Body of pancreas (tissue), 4 donors: ENCODE results near the gene APOA4. TPM values are rescaled to one million over a fixed set of nuclear protein-coding genes. Genes with fewer than 3 reads are reported as not detected.

Source experiments
- ATAC-seq: fragments of 150-250 bp; one replicate; pipeline ENCODE4 v1.9.1; 2016
- DNase-seq, 4 donors: peaks; one replicate each; pipeline ENCODE4 v3.0.0-alpha.2; 2019
- H3K27ac ChIP-seq, 4 donors: fragments of 200-600 bp; sonication (generic); 1 replicate in 3 of 4; 2 replicates in 1 of 4; pipeline versions ENCODE4 v1.5.1 to v1.6.1; 2016 to 2019; ENCODE audit warnings: mild to moderate bottlenecking in 1 of 4, mixed read lengths in 1 of 4, moderate library complexity in 1 of 4
- H3K27me3 ChIP-seq, 2 donors: fragments of 200-600 bp; sonication (generic); one replicate each; pipeline ENCODE4 v1.6.0; 2016; ENCODE audit warnings: mild to moderate bottlenecking in 1 of 2
- H3K36me3 ChIP-seq, 2 donors: fragments of 200-600 bp; sonication (generic); replicated peaks in 1 of 2; 2 replicates each; pipeline ENCODE4 v1.5.1; 2016; ENCODE audit warnings: low read depth in 2 of 2; ENCODE audit not compliant: insufficient read depth in 1 of 2
- H3K4me1 ChIP-seq: fragments of 200-600 bp; sonication (generic); one replicate; pipeline ENCODE4 v1.6.0; 2016
- H3K4me3 ChIP-seq, 2 donors: fragments of 200-600 bp; sonication (generic); 1 replicate in 1 of 2; 2 replicates in 1 of 2; pipeline ENCODE4 v1.5.1; 2016 to 2019
- H3K9me3 ChIP-seq, 3 donors: fragments of 200-600 bp; sonication (generic); 1 replicate in 2 of 3; 2 replicates in 1 of 3; pipeline ENCODE4 v1.5.1; 2016
- POLR2A ChIP-seq, 3 donors: fragments of 450-650 bp; IDR thresholded peaks; one replicate each; pipeline ENCODE4 v1.6.1; 2016; ENCODE audit warnings: antibody characterized with exemption in 3 of 3, mild to moderate bottlenecking in 2 of 3
- WGBS, 2 donors: methylation state at CpG; one replicate each; pipeline ENCODE4 v1.1.5; 2017; 5-methylcytosine and 5-hydroxymethylcytosine counted together
- intact Hi-C: fragments of 100-400 bp; cut with DNase I; formaldehyde crosslinking; loops from one replicate; pipeline ENCODE4 v1.15.1; 2023
- total RNA-seq, 2 donors: library from RNA; depleted of rRNA; stranded (reverse); fragments of >200 nt; gene quantifications; one replicate each; pipeline ENCODE4 v1.1.0, GENCODE V29; 2016
- TF ChIP-seq, protein P1 (sequence below), 7 experiments: fragments of 450-650 bp in 4 of 7; fragments of 200-600 bp in 3 of 7; sonication (generic) in 3 of 7; IDR thresholded peaks; one replicate each; pipeline ENCODE4 v1.5.1; 2016 to 2019; ENCODE audit warnings: antibody characterized with exemption in 7 of 7

The APOA4 gene
- total RNA-seq, 2 donors from 2014 or later: not detected

DNA sequence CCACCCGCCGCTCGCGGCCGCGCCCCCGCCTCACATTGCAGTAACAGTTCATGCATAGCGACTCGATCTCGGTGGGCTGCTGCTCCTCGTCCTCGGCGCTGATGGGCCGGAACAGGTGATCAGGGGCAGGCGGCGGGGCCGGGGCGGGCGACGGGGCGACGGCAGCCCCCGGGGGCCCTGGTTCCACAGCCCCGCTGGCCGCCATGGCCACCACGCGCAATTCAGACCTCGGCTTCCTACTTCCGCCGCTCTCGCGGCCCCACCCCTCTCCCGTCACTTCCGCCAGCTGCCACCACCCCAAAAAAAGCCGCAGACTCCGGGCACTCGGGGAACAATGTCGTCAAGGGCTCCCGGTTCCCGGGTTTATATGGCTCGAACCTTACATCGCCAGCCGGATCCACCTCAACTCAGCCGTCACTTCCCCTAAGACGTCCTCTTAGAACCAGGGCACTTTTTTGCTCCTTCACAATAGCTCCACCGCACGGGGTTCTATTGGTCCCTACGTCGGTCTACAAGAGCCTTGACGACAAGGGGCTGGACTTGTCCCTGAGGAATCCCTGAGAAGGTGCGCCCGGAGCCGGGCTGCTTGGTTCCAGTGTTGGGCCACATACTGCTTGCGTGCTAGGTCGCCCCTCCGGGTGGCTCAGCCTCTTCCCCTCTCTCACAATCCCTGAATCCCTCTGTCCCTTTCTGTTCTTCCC, 35.2 kb downstream of the APOA4 start, which contains the start of gene ZPR1:
TSS of gene ZPR1 (minus strand) at position 238 of the 701 bp plus-strand sequence. CDS start at position 205, 33 bp downstream.
- ATAC-seq (peak; percentile 86), DNase-seq (peak; percentile 80 to 83 (median 82))
- Histone ChIP-seq H3K27ac (peak within 1 kb of the TSS; percentile 59 to 86 (median 76)), H3K36me3 (peaks cover 0 to 13% of the 10 kb centered on the region in 2 donors), H3K4me3 (peak within 1 kb of the TSS; percentile 99), H3K9me3 (no peaks in the 10 kb centered on the region), H3K27me3 (no peaks in the 10 kb centered on the region), H3K4me1 (peaks cover 45% of the 10 kb centered on the region)
- intact Hi-C loops: no loop called here
- 1% methylated on average over 17 to 56 of the region's 56 CpGs for WGBS, 2 donors
- peak; percentile 45 to 81 (median 77) for TF ChIP-seq POLR2A (IDR thresholded peaks at IDR 0.05)
- TF ChIP-seq, protein P1, sequence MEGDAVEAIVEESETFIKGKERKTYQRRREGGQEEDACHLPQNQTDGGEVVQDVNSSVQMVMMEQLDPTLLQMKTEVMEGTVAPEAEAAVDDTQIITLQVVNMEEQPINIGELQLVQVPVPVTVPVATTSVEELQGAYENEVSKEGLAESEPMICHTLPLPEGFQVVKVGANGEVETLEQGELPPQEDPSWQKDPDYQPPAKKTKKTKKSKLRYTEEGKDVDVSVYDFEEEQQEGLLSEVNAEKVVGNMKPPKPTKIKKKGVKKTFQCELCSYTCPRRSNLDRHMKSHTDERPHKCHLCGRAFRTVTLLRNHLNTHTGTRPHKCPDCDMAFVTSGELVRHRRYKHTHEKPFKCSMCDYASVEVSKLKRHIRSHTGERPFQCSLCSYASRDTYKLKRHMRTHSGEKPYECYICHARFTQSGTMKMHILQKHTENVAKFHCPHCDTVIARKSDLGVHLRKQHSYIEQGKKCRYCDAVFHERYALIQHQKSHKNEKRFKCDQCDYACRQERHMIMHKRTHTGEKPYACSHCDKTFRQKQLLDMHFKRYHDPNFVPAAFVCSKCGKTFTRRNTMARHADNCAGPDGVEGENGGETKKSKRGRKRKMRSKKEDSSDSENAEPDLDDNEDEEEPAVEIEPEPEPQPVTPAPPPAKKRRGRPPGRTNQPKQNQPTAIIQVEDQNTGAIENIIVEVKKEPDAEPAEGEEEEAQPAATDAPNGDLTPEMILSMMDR (IDR thresholded peaks at IDR 0.05): no peak

DNA sequence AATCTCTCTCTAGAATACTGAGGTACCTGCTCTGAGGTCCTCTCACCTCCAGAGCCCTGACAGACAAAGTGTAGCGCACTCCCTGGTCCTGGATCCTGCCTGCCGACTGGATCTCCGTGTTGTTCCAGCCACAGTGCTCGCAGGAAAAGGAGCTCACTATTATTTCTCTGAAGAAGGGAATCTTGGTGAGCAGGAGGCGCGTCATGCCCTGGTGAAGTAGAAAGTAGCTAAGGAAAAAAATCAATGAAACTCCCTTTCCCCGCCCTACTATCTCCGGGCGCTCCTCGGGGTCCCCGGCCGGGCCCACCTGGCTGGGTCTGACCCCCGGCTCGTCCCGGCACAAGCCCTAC, 35.7 kb downstream of the APOA4 start:
- H3K27me3 ChIP-seq: no peaks in the 10 kb centered on the region
- no peaks in the 10 kb centered on the region for H3K9me3 ChIP-seq
- intact Hi-C loops: no loop called here
- H3K4me1 ChIP-seq: peaks cover 40% of the 10 kb centered on the region
- peak; percentile 2 for ATAC-seq
- peaks cover 0 to 18% of the 10 kb centered on the region in 2 donors for H3K36me3 ChIP-seq
- DNase-seq: no peak
- H3K4me3 ChIP-seq: peak overlapping the region; percentile 99
- TF ChIP-seq, protein P1 (IDR thresholded peaks at IDR 0.05): no peak
- no peak for TF ChIP-seq POLR2A (IDR thresholded peaks at IDR 0.05)
- peak overlapping the region; percentile 59 to 86 (median 76) for H3K27ac ChIP-seq
- 0 to 2% methylated on average over 12 to 15 of the region's 15 CpGs for WGBS, 2 donors

DNA sequence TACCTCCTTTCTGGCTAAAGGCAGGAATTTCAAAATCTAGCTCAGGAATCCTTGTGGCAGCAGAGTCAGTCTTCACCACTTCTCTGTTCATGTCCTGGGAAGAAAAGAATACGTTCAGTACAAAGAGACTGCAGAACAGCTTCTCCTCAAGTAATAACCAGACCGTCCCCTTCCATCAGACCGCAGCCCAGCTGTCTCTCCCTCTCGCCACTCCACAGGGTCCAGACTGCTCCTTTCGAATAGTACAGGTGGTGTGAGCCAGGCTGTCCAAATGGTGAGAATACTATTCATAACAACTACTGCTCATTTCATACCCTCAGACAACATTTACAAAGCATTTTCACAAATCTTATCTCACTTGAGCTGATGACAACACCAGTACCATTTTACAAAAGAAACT, 36.1 kb downstream of the APOA4 start:
- intact Hi-C loops: no loop called here
- 50 to 58% methylated on average over 5 of the region's 5 CpGs for WGBS, 2 donors
- H3K27ac ChIP-seq: no peak overlapping the region

DNA sequence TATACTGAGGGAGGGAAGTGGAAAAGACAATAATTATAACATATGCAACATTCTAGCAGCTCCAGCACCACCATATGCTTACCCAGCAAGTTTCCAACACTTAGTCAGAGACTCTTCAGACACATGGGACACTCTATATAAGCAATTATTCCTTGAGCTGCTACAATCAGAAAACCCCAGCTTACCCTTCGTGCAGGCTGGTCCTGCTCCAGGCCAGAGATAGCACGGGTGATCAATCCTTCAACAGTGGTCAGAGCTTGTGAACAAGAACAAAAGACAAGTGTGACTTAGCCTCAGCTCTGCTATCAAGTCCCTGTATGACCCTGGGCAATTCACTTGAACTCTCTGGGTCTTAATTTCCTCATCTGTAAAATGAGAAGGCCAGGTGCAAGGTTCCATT, 36.8 kb downstream of the APOA4 start:
- Histone ChIP-seq H3K27ac (no peak overlapping the region), H3K4me3 (no peak overlapping the region), H3K27me3 (no peaks in the 10 kb centered on the region), H3K4me1 (peaks cover 29% of the 10 kb centered on the region), H3K36me3 (peaks cover 0 to 23% of the 10 kb centered on the region in 2 donors), H3K9me3 (no peaks in the 10 kb centered on the region)
- DNase-seq: no peak
- TF ChIP-seq, protein P1 (IDR thresholded peaks at IDR 0.05): no peak
- TF ChIP-seq POLR2A (IDR thresholded peaks at IDR 0.05): no peak
- intact Hi-C loops: no loop called here
- 68 to 92% methylated on average over 2 of the region's 2 CpGs for WGBS, 2 donors
- ATAC-seq: no peak

More for the DNA sequence above, 36.1 kb downstream of the APOA4 start:
- peak overlapping the region; percentile 99 for H3K4me3 ChIP-seq
- no peak for DNase-seq
- peaks cover 35% of the 10 kb centered on the region for H3K4me1 ChIP-seq
- H3K36me3 ChIP-seq: peaks cover 0 to 21% of the 10 kb centered on the region in 2 donors
- no peaks in the 10 kb centered on the region for H3K9me3 ChIP-seq
- ATAC-seq: no peak
- no peaks in the 10 kb centered on the region for H3K27me3 ChIP-seq
- TF ChIP-seq, protein P1 (IDR thresholded peaks at IDR 0.05): no peak
- no peak for TF ChIP-seq POLR2A (IDR thresholded peaks at IDR 0.05)

DNA sequence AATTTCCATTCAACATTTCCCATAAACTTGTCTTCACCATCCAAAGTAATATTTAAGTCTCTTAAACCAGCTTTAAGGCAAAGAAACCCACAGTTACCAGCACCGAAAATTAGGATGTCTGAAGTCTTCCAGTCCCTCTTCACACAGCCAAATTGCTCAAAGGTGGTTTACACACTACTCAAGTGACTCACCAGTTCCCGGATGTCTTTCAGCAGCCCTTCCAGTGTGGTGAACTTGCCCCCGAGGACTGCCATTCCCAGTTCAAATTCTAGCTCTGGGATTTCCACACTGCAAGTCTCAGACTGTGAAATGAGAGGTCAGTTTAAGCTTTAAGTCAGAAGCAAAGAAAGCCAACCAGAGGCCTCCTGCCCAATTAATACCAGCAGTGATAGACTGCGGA, 40.4 kb downstream of the APOA4 start:
- WGBS, 2 donors: 81 to 84% methylated on average over 4 of the region's 4 CpGs
- H3K27me3 ChIP-seq: no peaks in the 10 kb centered on the region
- H3K4me3 ChIP-seq: no peak overlapping the region
- no peaks in the 10 kb centered on the region for H3K9me3 ChIP-seq
- H3K36me3 ChIP-seq: peaks cover 0 to 41% of the 10 kb centered on the region in 2 donors
- peaks cover 14% of the 10 kb centered on the region for H3K4me1 ChIP-seq
- DNase-seq (no peak), ATAC-seq (no peak)
- no peak overlapping the region for H3K27ac ChIP-seq
- intact Hi-C loops: no loop called here
- TF ChIP-seq, protein P1 (IDR thresholded peaks at IDR 0.05): no peak
